ENCODE results near the gene HAPLN3. TPM values are rescaled to one million over a fixed set of nuclear protein-coding genes. Genes with fewer than 3 reads are reported as not detected.

Gene HAPLN3
- total and polyA plus RNA-seq, 11 donors = 1.2 to 32.9 (median 3.3) TPM

GRCh38 chr15:88908123-88908522, 12.8 kb upstream of the HAPLN3 start:
- intact Hi-C loops (cut with DNase I) = loop anchor here in 6 of 10 donors (5.0 to 10.0 kb wide), 5 partner anchors 94 to 274 kb away; no protein-coding TSS in a partner anchor
- Histone ChIP-seq H3K4me3 (peak overlapping the region in 5 of 12 donors; percentile 4 to 88 (median 18)), H3K4me1 (peaks cover 3 to 83% (median 71%) of the 10 kb centered on the region in 12 donors), H3K27me3 (no peaks in the 10 kb centered on the region), H3K36me3 (peaks cover 0 to 71% (median 53%) of the 10 kb centered on the region in 9 donors), H3K27ac (peak overlapping the region in 9 of 12 donors; percentile 21 to 98 (median 95)), H3K9me3 (no peaks in the 10 kb centered on the region)
- DNase-seq (no peak), ATAC-seq (no peak)
- TF ChIP-seq, protein P1, sequence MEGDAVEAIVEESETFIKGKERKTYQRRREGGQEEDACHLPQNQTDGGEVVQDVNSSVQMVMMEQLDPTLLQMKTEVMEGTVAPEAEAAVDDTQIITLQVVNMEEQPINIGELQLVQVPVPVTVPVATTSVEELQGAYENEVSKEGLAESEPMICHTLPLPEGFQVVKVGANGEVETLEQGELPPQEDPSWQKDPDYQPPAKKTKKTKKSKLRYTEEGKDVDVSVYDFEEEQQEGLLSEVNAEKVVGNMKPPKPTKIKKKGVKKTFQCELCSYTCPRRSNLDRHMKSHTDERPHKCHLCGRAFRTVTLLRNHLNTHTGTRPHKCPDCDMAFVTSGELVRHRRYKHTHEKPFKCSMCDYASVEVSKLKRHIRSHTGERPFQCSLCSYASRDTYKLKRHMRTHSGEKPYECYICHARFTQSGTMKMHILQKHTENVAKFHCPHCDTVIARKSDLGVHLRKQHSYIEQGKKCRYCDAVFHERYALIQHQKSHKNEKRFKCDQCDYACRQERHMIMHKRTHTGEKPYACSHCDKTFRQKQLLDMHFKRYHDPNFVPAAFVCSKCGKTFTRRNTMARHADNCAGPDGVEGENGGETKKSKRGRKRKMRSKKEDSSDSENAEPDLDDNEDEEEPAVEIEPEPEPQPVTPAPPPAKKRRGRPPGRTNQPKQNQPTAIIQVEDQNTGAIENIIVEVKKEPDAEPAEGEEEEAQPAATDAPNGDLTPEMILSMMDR (IDR thresholded peaks at IDR 0.05) = no peak
- no peak for TF ChIP-seq POLR2A (IDR thresholded peaks at IDR 0.05)
- 81 to 88% (median 82%) methylated on average over 9 to 12 of the region's 12 CpGs for WGBS, 4 donors

- peaks cover 3 to 90% (median 73%) of the 10 kb centered on the region in 12 donors for H3K4me1 ChIP-seq
- H3K36me3 ChIP-seq = peaks cover 0 to 81% (median 62%) of the 10 kb centered on the region in 9 donors
- H3K4me3 ChIP-seq = no peak overlapping the region
- 45 to 67% (median 61%) methylated on average over 14 of the region's 14 CpGs for WGBS, 4 donors
- TF ChIP-seq POLR2A (IDR thresholded peaks at IDR 0.05) = no peak
- TF ChIP-seq, protein P1 (IDR thresholded peaks at IDR 0.05) = no peak
- H3K27ac ChIP-seq = peak overlapping the region in 10 of 12 donors; percentile 25 to 98 (median 60)
- peak in 1 of 5 donors; percentile 40 for DNase-seq
- intact Hi-C loops (cut with DNase I) = loop anchor here in 6 of 10 donors (5.0 to 10.0 kb wide), 5 partner anchors 95 to 275 kb away; no protein-coding TSS in a partner anchor
- no peaks in the 10 kb centered on the region for H3K9me3 ChIP-seq
- ATAC-seq = peak in 2 of 4 donors; percentile 1 to 7
- H3K27me3 ChIP-seq = no peaks in the 10 kb centered on the region
Observed at GRCh38 chr15:88907111-88907510, 11.8 kb upstream of the HAPLN3 start.

DNA sequence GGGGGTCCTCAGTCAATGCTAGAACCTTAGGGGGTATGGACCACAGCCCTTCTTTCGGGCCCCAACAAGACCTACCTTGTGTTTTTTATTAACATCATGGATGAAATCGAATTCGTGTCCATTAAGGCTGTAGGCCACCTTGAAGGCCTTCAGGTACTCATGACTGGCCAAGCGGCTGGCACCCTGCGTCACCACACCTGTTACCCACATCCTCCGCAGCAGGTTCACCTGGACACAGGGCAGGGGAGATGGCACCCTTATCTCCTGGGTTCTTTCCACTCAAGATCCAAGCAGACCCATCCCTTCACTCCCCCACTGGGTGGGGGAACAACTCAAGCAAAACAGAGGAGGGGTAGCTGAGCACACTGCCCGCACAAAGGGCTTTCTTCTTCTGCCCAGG, 11.2 kb upstream of the HAPLN3 start:
- Histone ChIP-seq H3K4me1 (peaks cover 3 to 86% (median 71%) of the 10 kb centered on the region in 12 donors), H3K36me3 (peaks cover 0 to 86% (median 67%) of the 10 kb centered on the region in 9 donors), H3K9me3 (no peaks in the 10 kb centered on the region), H3K4me3 (no peak overlapping the region), H3K27ac (peak overlapping the region in 7 of 12 donors; percentile 25 to 98 (median 62)), H3K27me3 (no peaks in the 10 kb centered on the region)
- ATAC-seq = no peak
- intact Hi-C loops (cut with DNase I) = loop anchor here in 6 of 10 donors (5.0 to 10.0 kb wide), 5 partner anchors 96 to 276 kb away; no protein-coding TSS in a partner anchor
- TF ChIP-seq POLR2A (IDR thresholded peaks at IDR 0.05) = no peak
- TF ChIP-seq, protein P1 (IDR thresholded peaks at IDR 0.05) = no peak
- DNase-seq = no peak
- 95 to 100% (median 96%) methylated on average over 7 of the region's 7 CpGs for WGBS, 4 donors

DNA sequence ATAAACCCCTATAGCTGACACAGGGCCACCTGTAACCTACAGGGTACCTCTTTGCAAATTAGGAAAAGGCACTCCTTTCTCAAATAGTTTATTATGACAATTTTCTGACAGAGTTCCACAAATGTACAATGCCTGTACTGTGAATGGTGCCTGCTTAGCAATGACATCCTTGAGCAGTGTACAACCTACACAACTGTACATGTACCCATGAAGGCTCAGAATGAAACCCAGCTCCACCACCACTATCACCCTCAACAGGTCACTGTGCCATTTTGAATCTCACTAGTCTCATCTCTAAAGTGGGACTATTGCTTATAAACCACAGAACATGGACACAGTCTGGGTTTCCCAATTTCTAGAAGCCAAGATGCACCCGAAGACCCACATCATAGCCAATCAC, 10.8 kb upstream of the HAPLN3 start:
- 98 to 100% (median 100%) methylated on average over 1 of the region's 1 CpG for WGBS, 4 donors
- H3K27ac ChIP-seq = peak overlapping the region in 4 of 12 donors; percentile 38 to 45 (median 42)
- intact Hi-C loops (cut with DNase I) = loop anchor here in 6 of 10 donors (5.0 to 10.0 kb wide), 5 partner anchors 96 to 276 kb away; no protein-coding TSS in a partner anchor
- peaks cover 0 to 90% (median 71%) of the 10 kb centered on the region in 9 donors for H3K36me3 ChIP-seq
- no peak for DNase-seq
- peaks cover 3 to 85% (median 68%) of the 10 kb centered on the region in 12 donors for H3K4me1 ChIP-seq
- TF ChIP-seq POLR2A (IDR thresholded peaks at IDR 0.05) = no peak
- TF ChIP-seq, protein P1 (IDR thresholded peaks at IDR 0.05) = no peak
- no peak overlapping the region for H3K4me3 ChIP-seq
- no peak for ATAC-seq
- no peaks in the 10 kb centered on the region for H3K27me3 ChIP-seq
- no peaks in the 10 kb centered on the region for H3K9me3 ChIP-seq
